NK-92 (cell line): ENCODE data around the gene ORM1.
"Not testable (repeated sequence)": the region's sequence is repeated elsewhere in the genome, so short reads cannot be mapped to it uniquely, and the experiment has no call there.

ENCODE experiments used
- DNase-seq: peaks from one replicate; lab custom pipeline; 2025; ENCODE audit not compliant: unreplicated experiment; lab: John Stamatoyannopoulos, UW

ORM1 gene

DNA sequence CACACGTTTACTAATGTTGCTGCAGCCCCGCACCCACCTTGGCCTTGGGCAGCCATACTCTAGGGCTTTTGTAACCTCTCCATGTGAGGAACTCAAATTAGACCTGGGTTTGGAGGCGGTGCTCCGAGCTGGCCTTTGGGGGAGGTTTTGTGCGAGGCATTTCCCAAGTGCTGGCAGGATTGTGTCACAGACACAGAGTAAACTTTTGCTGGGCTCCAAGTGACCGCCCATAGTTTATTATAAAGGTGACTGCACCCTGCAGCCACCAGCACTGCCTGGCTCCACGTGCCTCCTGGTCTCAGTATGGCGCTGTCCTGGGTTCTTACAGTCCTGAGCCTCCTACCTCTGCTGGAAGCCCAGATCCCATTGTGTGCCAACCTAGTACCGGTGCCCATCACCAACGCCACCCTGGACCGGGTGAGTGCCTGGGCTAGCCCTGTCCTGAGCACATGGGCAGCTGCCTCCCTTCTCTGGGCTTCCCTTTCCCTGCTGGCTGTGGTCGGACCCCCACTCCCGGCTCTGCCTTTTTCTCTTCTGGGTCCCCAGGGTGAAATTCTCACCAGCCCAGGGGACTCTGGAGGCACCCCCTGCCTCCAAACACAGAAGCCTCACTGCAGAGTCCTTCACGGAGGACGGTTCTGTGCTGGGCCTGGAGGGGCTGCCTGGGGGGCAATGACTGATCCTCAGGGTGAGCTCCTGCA is at the start of gene ORM1:
Gene ORM1, plus strand, starts transcription at position 268 of the 701 bp plus-strand sequence. Its CDS starts 36 bp downstream, at position 304.
- DNase-seq: not testable (repeated sequence)

- DNase-seq: no peak
These were observed 49.4 kb upstream of the ORM1 start for GRCh38 chr9:114273461-114273881.

DNA sequence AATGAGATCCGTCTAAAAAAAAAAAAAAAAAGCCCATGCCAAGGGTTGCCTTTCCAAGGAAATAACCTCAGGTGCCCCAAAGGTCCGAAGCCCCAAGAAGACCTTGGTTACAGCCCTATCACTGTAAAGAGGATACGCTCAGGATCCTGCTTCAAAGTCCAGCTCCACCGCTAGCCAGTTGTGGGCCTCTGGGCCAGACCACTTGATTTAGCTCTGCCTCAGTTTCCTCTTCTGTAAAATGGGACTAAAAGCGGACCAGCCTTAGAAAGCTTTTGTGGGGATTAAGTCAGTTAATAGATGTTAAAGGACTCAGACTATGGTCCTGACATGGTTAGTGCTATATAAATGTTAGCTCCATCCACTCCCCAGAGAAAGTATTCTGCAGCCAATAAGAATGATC is 48.7 kb upstream of the ORM1 start:
- DNase-seq: no peak

DNA sequence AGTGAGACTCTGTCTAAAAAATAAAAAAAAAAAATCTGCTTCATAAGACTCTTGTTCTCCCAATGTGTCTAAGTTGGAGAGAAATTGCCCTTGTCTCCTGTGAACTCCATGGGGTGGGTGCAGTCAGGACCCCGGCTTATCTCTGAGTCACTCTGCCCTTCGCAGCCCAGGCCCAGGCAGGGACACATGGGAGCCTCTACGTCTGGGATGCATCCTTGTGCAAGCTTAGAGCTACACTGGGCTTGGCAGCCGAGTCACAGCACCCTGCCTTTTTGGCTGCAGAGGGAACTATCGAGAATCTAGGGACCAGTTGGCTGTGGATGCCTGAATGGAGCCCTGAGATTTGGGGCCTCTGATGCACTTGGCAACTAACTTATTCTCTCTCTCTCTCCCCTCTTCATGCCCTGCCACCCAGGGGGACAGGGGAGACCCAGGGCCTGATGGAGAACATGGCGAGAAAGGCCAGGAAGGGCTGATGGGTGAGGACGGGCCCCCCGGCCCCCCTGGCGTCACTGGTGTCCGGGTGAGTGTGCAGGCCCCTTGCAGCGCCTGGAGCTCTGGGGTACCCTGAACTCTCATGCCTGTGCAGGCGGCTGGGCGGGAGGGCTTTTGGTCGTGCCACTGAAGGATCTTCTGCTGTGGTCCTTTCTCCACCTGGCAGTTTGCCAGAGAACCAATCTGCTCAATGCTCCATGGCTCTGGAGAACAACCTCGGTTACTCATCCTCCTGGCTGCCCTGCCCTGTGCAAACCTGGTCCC is 47.5 kb upstream of the ORM1 start:
- DNase-seq: no peak

- no peak for DNase-seq
These were observed 45.7 kb upstream of the ORM1 start for GRCh38 chr9:114276908-114277821.

DNA sequence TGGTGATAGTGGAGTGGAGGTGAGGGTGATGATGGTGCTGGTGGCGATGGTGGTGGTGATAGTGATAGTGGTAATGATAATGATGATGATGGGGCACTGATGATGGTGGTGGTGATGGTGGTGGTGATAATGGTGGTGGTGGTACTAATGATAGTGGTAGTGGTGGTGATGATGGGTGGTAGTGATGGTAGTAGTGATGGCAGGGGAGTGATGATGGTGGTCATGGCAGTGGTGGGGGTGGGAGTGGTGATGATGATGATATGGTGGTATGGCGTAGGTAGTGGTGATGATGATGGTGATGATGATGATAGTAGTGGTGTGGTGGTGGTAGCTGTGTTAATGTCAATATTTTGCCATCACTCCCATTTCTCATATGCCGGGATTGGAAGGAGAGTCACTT is 44.5 kb upstream of the ORM1 start:
- no peak for DNase-seq

DNA sequence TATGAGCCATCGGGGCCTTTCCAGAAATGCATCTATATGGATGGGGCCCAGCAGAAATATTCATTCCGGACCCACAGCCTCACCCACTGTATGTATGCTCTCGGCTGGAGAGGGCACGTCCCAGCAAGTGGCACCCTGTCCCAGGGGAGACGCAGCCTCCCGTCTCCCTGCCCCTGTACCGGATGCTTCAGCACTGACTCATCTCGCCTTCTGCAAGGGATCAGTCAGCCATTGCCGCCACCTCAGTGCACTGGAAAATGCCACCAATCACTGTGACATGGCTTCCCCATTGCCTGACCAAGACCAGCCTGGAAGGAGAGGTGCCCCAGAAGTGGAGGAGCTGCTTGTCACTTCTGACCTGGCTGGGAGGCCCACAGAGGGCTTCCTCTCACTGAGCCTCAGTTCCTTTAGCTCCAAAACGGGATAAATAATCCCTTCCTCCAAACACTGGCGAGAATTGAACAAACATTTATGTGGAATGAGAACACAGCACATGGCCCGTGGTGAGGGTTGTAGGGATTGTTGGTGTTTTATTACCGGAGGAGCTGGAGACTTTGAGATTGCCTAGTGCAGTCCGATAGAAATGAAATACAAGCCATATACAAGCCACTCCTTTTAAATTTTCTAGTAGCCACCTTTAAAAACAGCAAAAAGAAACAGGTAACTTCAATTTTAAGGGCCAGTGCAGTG is 43.9 kb upstream of the ORM1 start:
- no peak for DNase-seq

- no peak for DNase-seq
These were observed 43.2 kb upstream of the ORM1 start for GRCh38 chr9:114279693-114280092.

GRCh38 chr9:114280636-114281472 is 42.0 kb upstream of the ORM1 start:
- DNase-seq: no peak

- DNase-seq: no peak
These were observed 41.3 kb upstream of the ORM1 start for GRCh38 chr9:114281473-114282103.

DNA sequence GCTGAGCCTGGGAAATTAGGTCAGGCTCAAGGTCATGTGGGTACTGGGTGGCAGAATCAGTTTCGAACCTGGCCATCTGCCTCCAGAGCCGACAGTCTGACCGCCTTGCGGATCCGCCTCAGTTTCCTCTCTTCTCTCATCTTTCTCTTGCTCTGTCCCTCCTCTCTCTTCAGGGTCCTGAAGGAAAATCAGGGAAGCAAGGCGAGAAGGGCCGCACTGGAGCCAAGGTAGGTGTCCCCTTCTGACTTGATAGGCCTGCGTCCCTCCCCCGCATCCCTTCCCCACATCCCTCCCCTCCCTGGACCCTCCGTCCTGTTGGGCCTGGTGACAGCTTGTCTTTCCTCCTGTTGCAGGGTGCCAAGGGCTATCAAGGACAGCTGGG is 40.8 kb upstream of the ORM1 start:
- DNase-seq: no peak

DNA sequence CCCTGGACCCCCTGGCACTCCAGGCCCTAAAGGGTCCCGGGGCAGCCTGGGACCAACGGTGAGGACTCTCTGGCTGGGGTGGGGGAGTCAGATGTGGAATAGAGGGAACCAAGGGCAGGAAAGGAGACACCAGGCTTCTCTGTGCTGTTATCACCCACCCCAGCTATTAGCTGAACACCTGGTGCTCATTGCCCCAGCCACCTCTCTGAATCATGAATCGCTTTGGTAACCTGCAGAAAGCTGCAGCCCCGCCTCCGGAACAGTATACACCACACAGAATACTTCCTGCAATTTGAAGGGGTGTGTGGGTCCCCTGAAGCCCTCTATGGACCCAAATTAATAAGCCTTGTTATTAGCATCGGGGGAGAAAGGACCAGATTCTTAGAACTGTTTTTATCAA is 40.4 kb upstream of the ORM1 start:
- DNase-seq: no peak

- DNase-seq: no peak
These were observed 40.0 kb upstream of the ORM1 start for GRCh38 chr9:114282926-114283325.

DNA sequence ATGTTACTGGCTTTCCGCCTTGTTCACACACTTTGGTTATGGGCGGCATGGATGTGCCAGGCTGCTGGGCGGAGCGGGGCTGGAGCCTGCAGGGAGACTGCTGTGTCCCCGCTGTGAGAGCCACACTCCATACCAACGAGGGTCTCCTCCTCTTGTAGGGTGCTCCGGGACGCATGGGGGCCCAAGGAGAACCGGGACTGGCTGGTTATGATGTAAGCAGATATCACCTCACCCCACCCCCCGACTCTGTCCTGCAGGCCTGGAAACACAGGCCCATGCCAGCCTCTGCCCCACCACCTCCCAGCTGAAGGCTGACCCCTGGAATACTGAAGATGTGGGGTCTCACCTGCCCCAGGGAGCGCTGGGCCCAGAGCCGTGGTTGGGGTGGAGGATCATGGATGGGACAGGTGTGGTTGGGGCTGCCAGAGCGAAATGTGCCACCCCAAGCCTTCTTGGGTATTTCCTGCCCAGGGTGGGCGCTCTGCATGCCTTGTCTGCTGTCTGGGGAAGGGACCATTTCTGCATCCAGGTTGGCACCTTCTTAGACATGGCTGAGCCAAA is 39.3 kb upstream of the ORM1 start:
- DNase-seq: no peak

DNA sequence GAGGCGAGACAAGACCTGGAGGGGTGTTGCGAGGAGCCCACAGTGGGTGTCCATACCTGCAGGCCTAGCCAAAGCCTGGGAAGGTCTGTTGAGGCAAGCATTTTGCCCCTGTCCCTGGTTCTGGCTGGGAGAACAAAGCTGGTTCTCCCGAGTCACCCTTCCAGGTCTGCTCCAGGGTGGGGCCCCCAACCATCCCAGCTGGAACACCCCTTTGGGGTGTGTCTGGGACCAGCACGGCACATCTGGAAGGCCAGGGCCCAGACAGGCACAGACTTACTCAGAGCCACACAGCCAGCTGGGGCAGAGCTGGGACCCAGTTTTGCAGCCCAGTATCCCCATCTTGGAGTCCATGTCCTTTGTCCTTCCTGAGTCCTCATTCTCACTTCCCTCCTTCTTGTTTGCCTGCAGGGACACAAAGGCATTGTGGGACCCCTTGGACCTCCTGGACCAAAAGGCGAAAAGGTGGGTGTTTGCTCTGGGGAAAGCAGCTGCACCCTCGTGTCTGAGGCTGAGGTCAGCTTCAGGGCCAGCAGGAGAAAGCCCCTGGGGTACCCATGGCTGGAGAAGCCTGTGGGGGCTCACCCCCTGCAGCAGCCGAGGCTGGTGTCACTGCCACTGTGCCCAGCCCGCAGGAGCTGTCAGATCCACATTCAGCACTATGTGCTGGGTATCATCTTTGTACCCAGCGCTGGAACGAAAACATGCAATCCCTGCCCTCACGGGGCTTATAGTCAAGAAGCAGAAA is 38.4 kb upstream of the ORM1 start:
- no peak for DNase-seq

DNA sequence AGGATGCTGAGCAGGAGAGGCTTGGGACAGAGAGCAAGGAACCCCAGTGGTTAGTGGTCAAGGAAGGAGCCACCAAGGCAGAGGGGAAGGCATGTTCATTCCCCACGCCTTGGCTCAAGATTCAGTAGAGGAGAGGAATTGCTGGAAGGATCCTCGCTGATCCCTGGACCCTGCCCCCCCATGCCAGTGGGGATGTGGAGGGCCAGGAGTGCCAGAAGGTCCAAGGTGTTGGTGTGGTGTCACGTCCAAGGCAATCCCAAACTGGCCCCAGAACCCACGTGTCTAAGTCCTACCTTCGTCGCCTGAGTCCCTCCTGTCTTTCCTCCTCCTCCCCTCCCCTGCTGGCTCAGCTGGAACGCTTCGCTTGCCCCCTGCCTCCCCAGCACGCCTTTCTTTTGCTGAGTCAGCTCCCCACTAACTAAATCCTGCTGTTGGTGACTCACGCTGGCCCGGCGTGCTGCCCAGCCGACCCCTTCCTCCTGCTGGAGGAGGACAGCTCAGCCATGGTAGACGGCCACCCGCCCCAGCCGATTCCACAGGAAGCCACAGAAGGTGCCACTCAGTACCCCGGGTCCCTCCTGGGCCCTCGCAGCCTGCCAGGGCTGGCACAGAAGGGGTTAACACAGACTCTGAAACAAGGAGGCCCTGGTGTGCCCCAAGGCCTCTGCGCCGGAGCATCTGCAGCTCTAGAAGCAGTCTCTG is 37.6 kb upstream of the ORM1 start:
- no peak for DNase-seq

GRCh38 chr9:114286146-114286679 is 36.7 kb upstream of the ORM1 start:
- DNase-seq: no peak
